GM19240 (cell line): ENCODE measurements around the gene OLFM1.

Experiments
- DNase-seq: peaks from one replicate; pipeline ENCODE4 v3.0.0; 2011; ENCODE audit warnings: low spot score; ENCODE audit not compliant: insufficient read length

Gene OLFM1

GRCh38 chr9:135076143-135076875, 11.2 kb upstream of the OLFM1 start:
- no peak for DNase-seq

- DNase-seq = no peak
Measured at GRCh38 chr9:135076876-135077430, 10.5 kb upstream of the OLFM1 start.

- no peak for DNase-seq
Measured at GRCh38 chr9:135077497-135078200, 9.8 kb upstream of the OLFM1 start.

- no peak for DNase-seq
Measured at GRCh38 chr9:135078361-135078821, 9.1 kb upstream of the OLFM1 start.

GRCh38 chr9:135079018-135079417, 8.4 kb upstream of the OLFM1 start:
- DNase-seq = no peak

- no peak for DNase-seq
Measured at GRCh38 chr9:135079676-135080075, 7.8 kb upstream of the OLFM1 start.

- DNase-seq = no peak
Measured at GRCh38 chr9:135080286-135081263, 6.9 kb upstream of the OLFM1 start.

GRCh38 chr9:135081264-135081660, 6.2 kb upstream of the OLFM1 start:
- DNase-seq = no peak

- no peak for DNase-seq
Measured at GRCh38 chr9:135081731-135082130, 5.7 kb upstream of the OLFM1 start.

GRCh38 chr9:135082536-135082935, 4.9 kb upstream of the OLFM1 start:
- no peak for DNase-seq

GRCh38 chr9:135083241-135083810, 4.1 kb upstream of the OLFM1 start:
- no peak for DNase-seq

GRCh38 chr9:135083831-135084230, 3.6 kb upstream of the OLFM1 start:
- no peak for DNase-seq

- no peak for DNase-seq
Measured at GRCh38 chr9:135084262-135084661, 3.2 kb upstream of the OLFM1 start.

GRCh38 chr9:135084881-135085760, 2.3 kb upstream of the OLFM1 start:
- no peak for DNase-seq

- DNase-seq = peak; percentile 39
Measured at GRCh38 chr9:135085830-135086546, 1.5 kb upstream of the OLFM1 start.

- no peak for DNase-seq
Measured at GRCh38 chr9:135086597-135087488, 625 bp upstream of the OLFM1 start.

GRCh38 chr9:135087899-135088347, 455 bp downstream of the OLFM1 start:
- DNase-seq = no peak

GRCh38 chr9:135088348-135088978, 995 bp downstream of the OLFM1 start:
- DNase-seq = no peak
